Measurements from ENCODE around the gene HOXD11.

- TF ChIP-seq EZH2 (IDR thresholded peaks at IDR 0.05; ENCODE audit: insufficient read depth, poor library complexity, severe bottlenecking), result no peak
- no peak for TF ChIP-seq EZH2phosphoT487 (IDR thresholded peaks at IDR 0.05; ENCODE audit: insufficient read depth, low read depth)
Measured at GRCh38 chr2:176130147-176130956, 23.3 kb downstream of the HOXD11 start.

All from GM23248 (cell line).